OCI-M2 (cell line): ENCODE data around the gene DTD1.

Source experiments
- DNase-seq: peaks from one replicate; lab custom pipeline; 2025; ENCODE audit not compliant: unreplicated experiment; lab: John Stamatoyannopoulos, UW

DTD1 gene

GRCh38 chr20:18662279-18663040 is 74.6 kb downstream of the DTD1 start:
- no peak for DNase-seq

- DNase-seq, result no peak
Observed at GRCh38 chr20:18663932-18664331, 76.1 kb downstream of the DTD1 start.

GRCh38 chr20:18665135-18665534 is 77.3 kb downstream of the DTD1 start:
- no peak for DNase-seq

GRCh38 chr20:18666803-18667415 is 79.1 kb downstream of the DTD1 start:
- no peak for DNase-seq

- DNase-seq, result no peak
Observed at GRCh38 chr20:18669241-18670019, 81.6 kb downstream of the DTD1 start.

GRCh38 chr20:18671203-18671710 is 83.4 kb downstream of the DTD1 start:
- DNase-seq, result no peak

GRCh38 chr20:18672834-18673233 is 85.0 kb downstream of the DTD1 start:
- DNase-seq, result no peak

- DNase-seq, result no peak
Observed at GRCh38 chr20:18676396-18676795, 88.5 kb downstream of the DTD1 start.

GRCh38 chr20:18677126-18677525 is 89.3 kb downstream of the DTD1 start:
- DNase-seq, result no peak

- DNase-seq, result no peak
Observed at GRCh38 chr20:18678549-18679419, 90.9 kb downstream of the DTD1 start.

GRCh38 chr20:18683839-18684238 is 96.0 kb downstream of the DTD1 start:
- no peak for DNase-seq

- no peak for DNase-seq
Observed at GRCh38 chr20:18684775-18685174, 96.9 kb downstream of the DTD1 start.

GRCh38 chr20:18685406-18685805 is 97.6 kb downstream of the DTD1 start:
- DNase-seq, result no peak

- DNase-seq, result no peak
Observed at GRCh38 chr20:18686696-18687095, 98.8 kb downstream of the DTD1 start.

GRCh38 chr20:18688676-18689075 is 100.8 kb downstream of the DTD1 start:
- DNase-seq, result no peak

- no peak for DNase-seq
Observed at GRCh38 chr20:18689557-18689956, 101.7 kb downstream of the DTD1 start.

GRCh38 chr20:18692447-18692846 is 104.6 kb downstream of the DTD1 start:
- no peak for DNase-seq

- no peak for DNase-seq
Observed at GRCh38 chr20:18694071-18694470, 106.2 kb downstream of the DTD1 start.

- DNase-seq, result no peak
Observed at GRCh38 chr20:18695175-18695574, 107.3 kb downstream of the DTD1 start.

GRCh38 chr20:18698735-18699380 is 111.0 kb downstream of the DTD1 start:
- no peak for DNase-seq
